B cell (primary cell): Measurements from ENCODE around the gene MRPL4.

Experiments used
- CTCF ChIP-seq: fragments of 200-600 bp; IDR thresholded peaks from one replicate; pipeline ENCODE4 v1.8.0; 2022; ENCODE audit warnings: antibody characterized with exemption, mild to moderate bottlenecking
- EZH2 ChIP-seq: IDR thresholded peaks from 2 replicates; pipeline ENCODE4 v1.6.1; 2012; ENCODE audit warnings: borderline replicate concordance, low read depth, mild to moderate bottlenecking, moderate library complexity, low read length; ENCODE audit not compliant: insufficient read depth, poor library complexity, severe bottlenecking

GRCh38 chr19:10252707-10253106, 693 bp downstream of the MRPL4 start:
- TF ChIP-seq CTCF = no peak
- TF ChIP-seq EZH2 = no peak
